ENCODE results near the gene METTL27.
"Not testable (repeated sequence)": the region's sequence is repeated elsewhere in the genome, so short reads cannot be mapped to it uniquely, and the experiment has no call there.

The METTL27 gene

GRCh38 chr7:73885433-73885974, 43.2 kb upstream of the METTL27 start:
- no peak for DNase-seq (ENCODE audit: low read depth in 1 of 2, low spot score in 1 of 2)
- Histone ChIP-seq H3K4me3 (replicated peaks; ENCODE audit: insufficient read depth, low read length) (no peak overlapping the region), H3K27me3 (ENCODE audit: insufficient read depth, poor library complexity, severe bottlenecking) (peaks cover 9% of the 10 kb centered on the region), H3K27ac (replicated peaks) (no peak overlapping the region)
- no peak for TF ChIP-seq POLR2AphosphoS5 (IDR thresholded peaks at IDR 0.05; ENCODE audit: low read depth)
- no peak for TF ChIP-seq GABPA (IDR thresholded peaks at IDR 0.05; ENCODE audit: low read depth)
- no peak for TF ChIP-seq REST (IDR thresholded peaks at IDR 0.05; ENCODE audit: insufficient replicate concordance, low read depth)
- TF ChIP-seq, protein P1, sequence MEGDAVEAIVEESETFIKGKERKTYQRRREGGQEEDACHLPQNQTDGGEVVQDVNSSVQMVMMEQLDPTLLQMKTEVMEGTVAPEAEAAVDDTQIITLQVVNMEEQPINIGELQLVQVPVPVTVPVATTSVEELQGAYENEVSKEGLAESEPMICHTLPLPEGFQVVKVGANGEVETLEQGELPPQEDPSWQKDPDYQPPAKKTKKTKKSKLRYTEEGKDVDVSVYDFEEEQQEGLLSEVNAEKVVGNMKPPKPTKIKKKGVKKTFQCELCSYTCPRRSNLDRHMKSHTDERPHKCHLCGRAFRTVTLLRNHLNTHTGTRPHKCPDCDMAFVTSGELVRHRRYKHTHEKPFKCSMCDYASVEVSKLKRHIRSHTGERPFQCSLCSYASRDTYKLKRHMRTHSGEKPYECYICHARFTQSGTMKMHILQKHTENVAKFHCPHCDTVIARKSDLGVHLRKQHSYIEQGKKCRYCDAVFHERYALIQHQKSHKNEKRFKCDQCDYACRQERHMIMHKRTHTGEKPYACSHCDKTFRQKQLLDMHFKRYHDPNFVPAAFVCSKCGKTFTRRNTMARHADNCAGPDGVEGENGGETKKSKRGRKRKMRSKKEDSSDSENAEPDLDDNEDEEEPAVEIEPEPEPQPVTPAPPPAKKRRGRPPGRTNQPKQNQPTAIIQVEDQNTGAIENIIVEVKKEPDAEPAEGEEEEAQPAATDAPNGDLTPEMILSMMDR (IDR thresholded peaks at IDR 0.05; ENCODE audit: insufficient read depth, low read length) = no peak
- TF ChIP-seq SPI1 (IDR thresholded peaks at IDR 0.05; ENCODE audit: borderline replicate concordance, low read depth) = no peak

DNA sequence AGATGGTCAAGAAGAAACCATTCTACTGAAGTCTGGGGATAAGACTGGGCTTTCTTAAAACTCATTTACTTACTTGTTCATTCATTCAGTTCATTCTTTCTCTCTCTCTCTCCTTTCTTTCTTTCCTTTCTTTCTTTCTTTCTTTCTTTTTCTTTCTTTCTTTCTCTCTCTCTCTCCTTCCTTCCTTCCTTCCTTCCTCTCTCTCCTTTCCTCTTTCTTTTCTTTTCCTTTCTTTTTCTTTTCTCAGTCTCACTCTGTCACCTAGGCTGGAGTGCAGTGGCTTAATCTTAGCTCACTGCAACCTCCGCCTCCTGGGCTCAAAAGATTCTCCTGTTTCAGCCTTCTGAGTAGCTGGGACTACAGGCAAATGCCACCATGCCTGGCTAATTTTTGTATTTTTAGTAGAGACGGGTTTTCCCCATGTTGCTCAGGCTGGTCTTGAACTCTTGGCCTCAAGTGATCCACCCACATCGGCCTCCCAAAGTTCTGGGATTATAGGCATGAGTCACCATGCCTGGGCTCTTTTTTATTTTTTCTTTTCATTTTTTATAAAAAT, 42.6 kb upstream of the METTL27 start:
- H3K27ac ChIP-seq (replicated peaks); DNase-seq (ENCODE audit: low read depth in 1 of 2, low spot score in 1 of 2); H3K27me3 ChIP-seq (ENCODE audit: insufficient read depth, poor library complexity, severe bottlenecking): not testable (repeated sequence)

DNA sequence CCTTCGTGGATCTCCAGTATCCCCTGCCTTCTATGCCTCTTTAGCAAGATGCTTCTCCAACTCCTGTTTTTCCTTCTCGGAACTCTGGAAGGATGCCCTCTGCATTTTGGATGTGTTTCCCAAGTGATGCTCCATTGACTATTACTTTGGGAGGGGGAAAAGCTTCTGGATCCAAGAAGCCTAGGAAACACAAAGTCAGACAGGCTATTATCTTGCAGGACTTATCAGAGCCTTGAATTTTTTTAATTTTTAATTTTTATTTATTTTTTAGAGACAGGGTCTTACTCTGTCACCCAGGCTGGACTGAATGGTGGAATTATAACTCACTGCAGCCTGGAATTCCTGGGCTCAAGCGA, 39.7 kb upstream of the METTL27 start:
- TF ChIP-seq SPI1 (IDR thresholded peaks at IDR 0.05; ENCODE audit: borderline replicate concordance, low read depth) = no peak
- TF ChIP-seq, protein P1 (IDR thresholded peaks at IDR 0.05; ENCODE audit: insufficient read depth, low read length) = no peak
- TF ChIP-seq GABPA (IDR thresholded peaks at IDR 0.05; ENCODE audit: low read depth) = no peak
- no peak for TF ChIP-seq POLR2AphosphoS5 (IDR thresholded peaks at IDR 0.05; ENCODE audit: low read depth)
- TF ChIP-seq REST (IDR thresholded peaks at IDR 0.05; ENCODE audit: insufficient replicate concordance, low read depth) = no peak
- Histone ChIP-seq H3K27ac (replicated peaks) (no peak overlapping the region), H3K4me3 (replicated peaks; ENCODE audit: insufficient read depth, low read length) (no peak overlapping the region), H3K27me3 (ENCODE audit: insufficient read depth, poor library complexity, severe bottlenecking) (peaks cover 9% of the 10 kb centered on the region)
- no peak for DNase-seq (ENCODE audit: low read depth in 1 of 2, low spot score in 1 of 2)

More for the DNA sequence above, 42.6 kb upstream of the METTL27 start:
- not testable (repeated sequence) for H3K4me3 ChIP-seq (replicated peaks; ENCODE audit: insufficient read depth, low read length)

GRCh38 chr7:73881352-73882046, 39.2 kb upstream of the METTL27 start:
- TF ChIP-seq, protein P1 (IDR thresholded peaks at IDR 0.05; ENCODE audit: insufficient read depth, low read length) = no peak
- no peak for TF ChIP-seq SPI1 (IDR thresholded peaks at IDR 0.05; ENCODE audit: borderline replicate concordance, low read depth)
- no peak for TF ChIP-seq GABPA (IDR thresholded peaks at IDR 0.05; ENCODE audit: low read depth)
- TF ChIP-seq POLR2AphosphoS5 (IDR thresholded peaks at IDR 0.05; ENCODE audit: low read depth) = no peak
- TF ChIP-seq REST (IDR thresholded peaks at IDR 0.05; ENCODE audit: insufficient replicate concordance, low read depth) = no peak
- no peak overlapping the region for H3K27ac ChIP-seq (replicated peaks)
- no peak for DNase-seq (ENCODE audit: low read depth in 1 of 2, low spot score in 1 of 2)
- peaks cover 8% of the 10 kb centered on the region for H3K27me3 ChIP-seq (ENCODE audit: insufficient read depth, poor library complexity, severe bottlenecking)
- no peak overlapping the region for H3K4me3 ChIP-seq (replicated peaks; ENCODE audit: insufficient read depth, low read length)
